ENCODE data around the gene OTULIN.

DNA sequence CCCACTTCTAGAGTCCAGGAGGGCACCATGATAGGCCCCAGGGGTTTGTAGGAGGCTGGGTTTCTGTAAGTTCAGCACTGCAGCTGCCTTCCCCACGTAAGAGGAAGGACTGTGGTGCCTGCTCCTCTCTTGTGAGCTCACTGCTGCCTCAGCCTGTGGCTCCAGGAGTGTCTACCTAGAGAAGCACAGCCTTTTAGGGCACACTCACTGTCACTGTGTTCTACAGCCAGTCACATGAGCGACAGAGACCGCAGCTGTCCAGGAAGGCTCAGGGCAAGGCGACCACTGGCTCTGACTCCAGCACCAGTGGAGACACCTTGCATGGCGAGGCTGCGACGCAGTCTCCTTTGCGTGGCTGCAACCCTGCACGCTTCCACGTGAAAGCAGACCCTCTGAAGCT is 72.8 kb downstream of the OTULIN start:
- TF ChIP-seq, protein P1, sequence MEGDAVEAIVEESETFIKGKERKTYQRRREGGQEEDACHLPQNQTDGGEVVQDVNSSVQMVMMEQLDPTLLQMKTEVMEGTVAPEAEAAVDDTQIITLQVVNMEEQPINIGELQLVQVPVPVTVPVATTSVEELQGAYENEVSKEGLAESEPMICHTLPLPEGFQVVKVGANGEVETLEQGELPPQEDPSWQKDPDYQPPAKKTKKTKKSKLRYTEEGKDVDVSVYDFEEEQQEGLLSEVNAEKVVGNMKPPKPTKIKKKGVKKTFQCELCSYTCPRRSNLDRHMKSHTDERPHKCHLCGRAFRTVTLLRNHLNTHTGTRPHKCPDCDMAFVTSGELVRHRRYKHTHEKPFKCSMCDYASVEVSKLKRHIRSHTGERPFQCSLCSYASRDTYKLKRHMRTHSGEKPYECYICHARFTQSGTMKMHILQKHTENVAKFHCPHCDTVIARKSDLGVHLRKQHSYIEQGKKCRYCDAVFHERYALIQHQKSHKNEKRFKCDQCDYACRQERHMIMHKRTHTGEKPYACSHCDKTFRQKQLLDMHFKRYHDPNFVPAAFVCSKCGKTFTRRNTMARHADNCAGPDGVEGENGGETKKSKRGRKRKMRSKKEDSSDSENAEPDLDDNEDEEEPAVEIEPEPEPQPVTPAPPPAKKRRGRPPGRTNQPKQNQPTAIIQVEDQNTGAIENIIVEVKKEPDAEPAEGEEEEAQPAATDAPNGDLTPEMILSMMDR (conservative IDR thresholded peaks at IDR 0.05; ENCODE audit: low read length): no peak
- TF ChIP-seq EZH2phosphoT487 (IDR thresholded peaks at IDR 0.05; ENCODE audit: borderline replicate concordance, low read depth, low read length): no peak
